Thymus (tissue), 11 donors: ENCODE results near the gene DESI1. TPM values are rescaled to one million over a fixed set of nuclear protein-coding genes. Genes with fewer than 3 reads are reported as not detected.
"Not testable (repeated sequence)": the region's sequence is repeated elsewhere in the genome, so short reads cannot be mapped to it uniquely, and the experiment has no call there.

Experiments used
- DNase-seq, 9 donors: peaks; one replicate each; pipeline ENCODE4 v3.0.0-alpha.2; 2013; ENCODE audit warnings: low spot score in 9 of 9, low read depth in 6 of 9, missing footprints in 1 of 9
- H3K27ac ChIP-seq, 2 donors: one replicate each; pipeline ENCODE4 v1.5.1; 2013; ENCODE audit warnings: control low read depth in 1 of 2, low read depth in 1 of 2, low read length in 1 of 2, mild to moderate bottlenecking in 1 of 2, moderate library complexity in 1 of 2
- H3K27me3 ChIP-seq, 2 donors: one replicate each; pipeline ENCODE4 v1.5.1; 2013; ENCODE audit warnings: low read length in 1 of 2; ENCODE audit not compliant: control insufficient read depth in 2 of 2, insufficient read depth in 1 of 2
- H3K36me3 ChIP-seq, 2 donors: one replicate each; pipeline ENCODE4 v1.5.1; 2013; ENCODE audit warnings: low read length in 1 of 2, mild to moderate bottlenecking in 1 of 2, moderate library complexity in 1 of 2; ENCODE audit not compliant: control insufficient read depth in 2 of 2, insufficient read depth in 2 of 2
- H3K4me1 ChIP-seq, 2 donors: one replicate each; pipeline ENCODE4 v1.5.1; 2013; ENCODE audit warnings: low read length in 2 of 2; ENCODE audit not compliant: control insufficient read depth in 2 of 2, insufficient read depth in 2 of 2
- H3K4me3 ChIP-seq, 2 donors: one replicate each; pipeline ENCODE4 v1.5.1; 2013; ENCODE audit warnings: low read length in 2 of 2, control low read depth in 1 of 2, mild to moderate bottlenecking in 1 of 2
- H3K9me3 ChIP-seq, 2 donors: one replicate each; pipeline ENCODE4 v1.5.1; 2013; ENCODE audit warnings: low read length in 1 of 2, mild to moderate bottlenecking in 1 of 2; ENCODE audit not compliant: control insufficient read depth in 2 of 2, insufficient read depth in 1 of 2
- WGBS: extraction: QIAGEN DNeasy Blood & Tissue Kit; methylation state at CpG from one replicate; pipeline ENCODE4 v1.1.7; 2013; 5-methylcytosine and 5-hydroxymethylcytosine counted together
- polyA plus RNA-seq: library from polyadenylated mRNA; stranded (reverse); fragments of 200-250 nt; gene quantifications from one replicate; pipeline ENCODE4 v1.2.3, GENCODE V29; 2013
- total RNA-seq: library from RNA; stranded (reverse); fragments of 120-200 nt; gene quantifications from one replicate; pipeline ENCODE4 v1.2.4, GENCODE V29; 2013
- donor health status: healthy.

The DESI1 gene
- total and polyA plus RNA-seq, 2 donors = 11.9 to 14.6 TPM

- Histone ChIP-seq H3K27me3 (peaks cover 0 to 2% of the 10 kb centered on the region in 2 donors), H3K36me3 (peaks cover 12 to 51% of the 10 kb centered on the region in 2 donors)
- 95% methylated on average over 26 of the region's 26 CpGs for WGBS
Observed at GRCh38 chr22:41574847-41575381, 45.9 kb downstream of the DESI1 start.

GRCh38 chr22:41573677-41574076 is 47.2 kb downstream of the DESI1 start:
- Histone ChIP-seq H3K27me3 (peaks cover 0 to 5% of the 10 kb centered on the region in 2 donors), H3K36me3 (peaks cover 8 to 38% of the 10 kb centered on the region in 2 donors), H3K9me3 (no peaks in the 10 kb centered on the region), H3K27ac (no peak overlapping the region), H3K4me3 (no peak overlapping the region), H3K4me1 (no peaks in the 10 kb centered on the region)
- WGBS = 95% methylated on average over 11 of the region's 11 CpGs
- DNase-seq = no peak

More at GRCh38 chr22:41574847-41575381, 45.9 kb downstream of the DESI1 start:
- H3K4me3 ChIP-seq = no peak overlapping the region
- H3K27ac ChIP-seq = peak overlapping the region in 1 of 2 donors; percentile 42
- DNase-seq = no peak
- H3K4me1 ChIP-seq = no peaks in the 10 kb centered on the region
- H3K9me3 ChIP-seq = no peaks in the 10 kb centered on the region

DNA sequence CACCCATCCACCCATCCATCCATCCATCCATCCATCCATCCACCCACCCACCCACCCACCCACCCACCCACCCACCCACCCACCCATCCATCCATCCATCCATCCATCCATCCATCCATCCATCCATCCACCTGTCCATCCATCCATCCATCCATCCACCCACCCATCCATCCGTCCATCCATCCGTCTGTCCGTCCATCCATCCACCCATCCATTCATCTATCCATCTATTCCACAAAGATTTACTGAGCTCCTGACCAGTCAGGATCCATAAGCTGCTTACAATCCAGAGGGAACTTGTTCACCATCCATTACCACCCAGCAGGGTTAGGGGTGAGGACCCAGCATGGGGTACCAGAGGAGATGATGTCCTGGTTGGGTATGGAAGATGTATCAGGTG is 48.5 kb downstream of the DESI1 start:
- H3K36me3 ChIP-seq = peaks cover 2 to 25% of the 10 kb centered on the region in 2 donors
- not testable (repeated sequence) for H3K27ac ChIP-seq, H3K4me3 ChIP-seq, H3K27me3 ChIP-seq, DNase-seq, H3K9me3 ChIP-seq, H3K4me1 ChIP-seq
- 99% methylated on average over 3 of the region's 3 CpGs for WGBS

GRCh38 chr22:41571786-41572185 is 49.1 kb downstream of the DESI1 start:
- Histone ChIP-seq H3K27ac (no peak overlapping the region), H3K4me3 (no peak overlapping the region), H3K4me1 (no peaks in the 10 kb centered on the region), H3K27me3 (peaks cover 0 to 5% of the 10 kb centered on the region in 2 donors), H3K9me3 (no peaks in the 10 kb centered on the region), H3K36me3 (peaks cover 2 to 19% of the 10 kb centered on the region in 2 donors)
- 98% methylated on average over 14 of the region's 14 CpGs for WGBS
- DNase-seq = no peak

- DNase-seq = no peak
- Histone ChIP-seq H3K27ac (no peak overlapping the region), H3K36me3 (peaks cover 0 to 8% of the 10 kb centered on the region in 2 donors), H3K4me1 (no peaks in the 10 kb centered on the region), H3K9me3 (no peaks in the 10 kb centered on the region), H3K27me3 (peaks cover 0 to 5% of the 10 kb centered on the region in 2 donors), H3K4me3 (no peak overlapping the region)
- 91% methylated on average over 3 of the region's 3 CpGs for WGBS
Observed at GRCh38 chr22:41570221-41570620, 50.6 kb downstream of the DESI1 start.

DNA sequence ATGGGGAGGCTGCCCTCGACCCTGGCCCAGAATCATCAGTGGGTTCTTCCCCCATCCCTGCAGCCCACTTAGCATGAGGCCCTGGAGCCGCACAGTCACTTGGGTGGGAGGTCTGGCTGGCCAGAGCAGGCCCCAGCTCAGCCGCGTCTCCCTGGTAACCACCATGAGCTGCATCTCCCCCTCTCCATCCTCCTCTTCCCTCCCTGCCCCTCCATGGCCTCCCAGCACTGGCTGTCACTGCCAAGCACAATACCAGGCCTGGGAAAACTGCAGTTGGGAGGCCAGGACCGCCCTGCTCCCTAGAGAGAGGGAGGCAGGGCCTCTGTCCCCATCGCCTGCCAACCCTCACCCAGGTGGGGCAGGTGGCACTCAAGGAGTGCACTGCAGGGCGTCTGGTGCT is 52.0 kb downstream of the DESI1 start:
- no peak for DNase-seq
- Histone ChIP-seq H3K27ac (no peak overlapping the region), H3K4me3 (no peak overlapping the region), H3K27me3 (peaks cover 0 to 7% of the 10 kb centered on the region in 2 donors), H3K36me3 (no peaks in the 10 kb centered on the region), H3K9me3 (no peaks in the 10 kb centered on the region), H3K4me1 (no peaks in the 10 kb centered on the region)
- WGBS = 87% methylated on average over 7 of the region's 7 CpGs

GRCh38 chr22:41567512-41567768 is 53.4 kb downstream of the DESI1 start:
- H3K4me1 ChIP-seq = no peaks in the 10 kb centered on the region
- no peak for DNase-seq
- H3K27ac ChIP-seq = no peak overlapping the region
- peaks cover 0 to 19% of the 10 kb centered on the region in 2 donors for H3K27me3 ChIP-seq
- WGBS = 87% methylated on average over 3 of the region's 3 CpGs
- H3K36me3 ChIP-seq = no peaks in the 10 kb centered on the region
- H3K9me3 ChIP-seq = no peaks in the 10 kb centered on the region
- no peak overlapping the region for H3K4me3 ChIP-seq

GRCh38 chr22:41565403-41566054 is 55.3 kb downstream of the DESI1 start:
- WGBS = 86% methylated on average over 8 of the region's 8 CpGs
- Histone ChIP-seq H3K4me3 (no peak overlapping the region), H3K9me3 (no peaks in the 10 kb centered on the region), H3K4me1 (no peaks in the 10 kb centered on the region), H3K27ac (no peak overlapping the region), H3K27me3 (peaks cover 3 to 38% of the 10 kb centered on the region in 2 donors), H3K36me3 (no peaks in the 10 kb centered on the region)
- no peak for DNase-seq

- Histone ChIP-seq H3K9me3 (no peaks in the 10 kb centered on the region), H3K27me3 (peaks cover 3 to 46% of the 10 kb centered on the region in 2 donors), H3K4me3 (no peak overlapping the region), H3K4me1 (no peaks in the 10 kb centered on the region), H3K27ac (no peak overlapping the region), H3K36me3 (no peaks in the 10 kb centered on the region)
- no peak for DNase-seq
- 96% methylated on average over 8 of the region's 8 CpGs for WGBS
Observed at GRCh38 chr22:41564563-41564962, 56.3 kb downstream of the DESI1 start.
